CD8-positive, alpha-beta memory T cell (primary cell): ENCODE results near the gene ADD3. TPM values are rescaled to one million over a fixed set of nuclear protein-coding genes. Genes with fewer than 3 reads are reported as not detected.

Experiments used
- CTCF ChIA-PET: fragments of 350-600 bp; sonication (Branson Sonifier 250); formaldehyde crosslinking; loops from one replicate; lab custom pipeline; 2021; ENCODE audit warnings: antibody characterized with exemption; lab: Charles Lee
- POLR2A ChIA-PET: fragments of 350-600 bp; sonication (Branson Sonifier 250); formaldehyde crosslinking; loops from one replicate; lab custom pipeline; 2021; ENCODE audit warnings: antibody characterized with exemption; lab: Charles Lee
- DNase-seq, 5 donors: peaks; one replicate each; pipeline versions ENCODE4 v3.0.0 to v3.0.0-alpha.2; 2020 to 2022; ENCODE audit warnings: mixed read lengths in 1 of 5
- H3K27ac ChIP-seq: one replicate; pipeline ENCODE4 v1.7.0; 2013; ENCODE audit warnings: low read depth, mild to moderate bottlenecking, low read length, moderate library complexity
- H3K27me3 ChIP-seq: 2 replicates; pipeline ENCODE4 v1.7.0; 2013; ENCODE audit warnings: low read length, mild to moderate bottlenecking; ENCODE audit not compliant: insufficient read depth, poor library complexity, severe bottlenecking
- H3K36me3 ChIP-seq: 2 replicates; pipeline ENCODE4 v1.7.0; 2013; ENCODE audit warnings: mild to moderate bottlenecking, low read length, moderate library complexity; ENCODE audit not compliant: insufficient read depth
- H3K4me1 ChIP-seq: 2 replicates; pipeline ENCODE4 v1.7.0; 2013; ENCODE audit warnings: mild to moderate bottlenecking, low read length, moderate library complexity; ENCODE audit not compliant: insufficient read depth
- H3K4me3 ChIP-seq: 2 replicates; pipeline ENCODE4 v1.7.0; 2013; ENCODE audit warnings: mild to moderate bottlenecking, low read length
- H3K9me3 ChIP-seq: 2 replicates; pipeline ENCODE4 v1.7.0; 2013; ENCODE audit warnings: mild to moderate bottlenecking, low read length
- H3K27ac Mint-ChIP-seq, 8 donors: one replicate each; pipeline ENCODE4 v1.8.0; 2020 to 2021; ENCODE audit warnings: mixed read lengths in 8 of 8, mild to moderate bottlenecking in 6 of 8, inconsistent platforms in 3 of 8, moderate library complexity in 3 of 8
- H3K27me3 Mint-ChIP-seq, 2 donors: one replicate each; pipeline ENCODE4 v1.8.0; 2020 to 2021; ENCODE audit warnings: mixed read lengths in 2 of 2, mild to moderate bottlenecking in 1 of 2, moderate library complexity in 1 of 2
- H3K36me3 Mint-ChIP-seq, 3 donors: one replicate each; pipeline ENCODE4 v1.8.0; 2020 to 2021; ENCODE audit warnings: mixed read lengths in 3 of 3, inconsistent platforms in 1 of 3, mild to moderate bottlenecking in 1 of 3
- H3K4me1 Mint-ChIP-seq, 3 donors: one replicate each; pipeline ENCODE4 v1.8.0; 2020 to 2021; ENCODE audit warnings: mixed read lengths in 3 of 3, inconsistent platforms in 1 of 3, mild to moderate bottlenecking in 1 of 3
- H3K4me3 Mint-ChIP-seq, 7 donors: one replicate each; pipeline ENCODE4 v1.8.0; 2020 to 2021; ENCODE audit warnings: mixed read lengths in 7 of 7, mild to moderate bottlenecking in 6 of 7, moderate library complexity in 4 of 7, inconsistent platforms in 2 of 7
- H3K9me3 Mint-ChIP-seq, 5 donors: one replicate each; pipeline ENCODE4 v1.8.0; 2020 to 2022; ENCODE audit warnings: mixed read lengths in 5 of 5, mild to moderate bottlenecking in 3 of 5, moderate library complexity in 2 of 5, inconsistent platforms in 1 of 5
- polyA plus RNA-seq: library from polyadenylated mRNA; unstranded; fragments of 300-500 nt; fragmentation: Illumina TruSeq; gene quantifications from one replicate; pipeline ENCODE4 v1.2.3, GENCODE V29; 2021
- total RNA-seq, 2 experiments: library from RNA; stranded (reverse); gene quantifications; one replicate each; pipeline ENCODE4 v1.2.3, GENCODE V29; 2021

The ADD3 gene
- total and polyA plus RNA-seq, 3 experiments from 2014 or later: 39.4 to 378 (median 50.3) TPM

- ChIA-PET CTCF (no interaction called here), POLR2A (no interaction called here)
- no peak overlapping the region for H3K27ac Mint-ChIP-seq
- no peaks in the 10 kb centered on the region for H3K4me1 Mint-ChIP-seq
- DNase-seq: no peak
- H3K9me3 Mint-ChIP-seq: no peaks in the 10 kb centered on the region
- peaks cover 4 to 9% of the 10 kb centered on the region in 2 donors for H3K27me3 Mint-ChIP-seq
- H3K4me1 ChIP-seq: no peaks in the 10 kb centered on the region
- no peaks in the 10 kb centered on the region for H3K27me3 ChIP-seq
- no peak overlapping the region for H3K4me3 Mint-ChIP-seq
- no peak overlapping the region for H3K27ac ChIP-seq
- no peaks in the 10 kb centered on the region for H3K36me3 ChIP-seq
- H3K36me3 Mint-ChIP-seq: no peaks in the 10 kb centered on the region
- no peaks in the 10 kb centered on the region for H3K9me3 ChIP-seq
- H3K4me3 ChIP-seq: no peak overlapping the region
Observed at GRCh38 chr10:109972372-109973001, 35.3 kb upstream of the ADD3 start.

GRCh38 chr10:109973326-109973829 lies 34.4 kb upstream of the ADD3 start:
- no peaks in the 10 kb centered on the region for H3K27me3 ChIP-seq
- Mint-ChIP-seq H3K27ac (no peak overlapping the region), H3K4me3 (no peak overlapping the region), H3K36me3 (no peaks in the 10 kb centered on the region), H3K27me3 (peaks cover 4 to 9% of the 10 kb centered on the region in 2 donors), H3K9me3 (no peaks in the 10 kb centered on the region), H3K4me1 (no peaks in the 10 kb centered on the region)
- no peak overlapping the region for H3K27ac ChIP-seq
- H3K9me3 ChIP-seq: no peaks in the 10 kb centered on the region
- DNase-seq: no peak
- H3K4me1 ChIP-seq: peaks cover 5% of the 10 kb centered on the region
- H3K36me3 ChIP-seq: no peaks in the 10 kb centered on the region
- no peak overlapping the region for H3K4me3 ChIP-seq
- ChIA-PET CTCF (interaction anchor here (1.2 kb wide), 1 partner anchor 64 kb away, joined by 4 read pairs; no protein-coding TSS in a partner anchor), POLR2A (no interaction called here)

GRCh38 chr10:109974504-109975191 lies 33.1 kb upstream of the ADD3 start:
- CTCF ChIA-PET: interaction anchor here (1.2 to 1.3 kb wide), 2 partner anchors 61 to 65 kb away, joined by 4 to 5 read pairs; no protein-coding TSS in a partner anchor
- Mint-ChIP-seq H3K4me1 (no peaks in the 10 kb centered on the region), H3K36me3 (no peaks in the 10 kb centered on the region), H3K9me3 (no peaks in the 10 kb centered on the region), H3K27me3 (peaks cover 0 to 4% of the 10 kb centered on the region in 2 donors), H3K4me3 (no peak overlapping the region), H3K27ac (peak overlapping the region in 1 of 8 donors; percentile 84)
- POLR2A ChIA-PET: no interaction called here
- Histone ChIP-seq H3K4me3 (no peak overlapping the region), H3K4me1 (peaks cover 8% of the 10 kb centered on the region), H3K27me3 (no peaks in the 10 kb centered on the region), H3K9me3 (no peaks in the 10 kb centered on the region), H3K27ac (no peak overlapping the region), H3K36me3 (no peaks in the 10 kb centered on the region)
- DNase-seq: no peak

- H3K36me3 ChIP-seq: no peaks in the 10 kb centered on the region
- no peaks in the 10 kb centered on the region for H3K4me1 Mint-ChIP-seq
- H3K27ac Mint-ChIP-seq: peak overlapping the region in 1 of 8 donors; percentile 84
- no peaks in the 10 kb centered on the region for H3K36me3 Mint-ChIP-seq
- H3K4me3 ChIP-seq: no peak overlapping the region
- ChIA-PET CTCF (interaction anchor here (1.1 to 1.3 kb wide), 6 partner anchors 19 to 91 kb away, joined by 3 to 7 read pairs (median 4); partner anchors contain the start of gene ADD3), POLR2A (no interaction called here)
- H3K27me3 ChIP-seq: no peaks in the 10 kb centered on the region
- H3K4me1 ChIP-seq: peaks cover 8% of the 10 kb centered on the region
- no peak overlapping the region for H3K4me3 Mint-ChIP-seq
- no peak for DNase-seq
- H3K27ac ChIP-seq: no peak overlapping the region
- no peaks in the 10 kb centered on the region for H3K9me3 ChIP-seq
- peaks cover 0 to 4% of the 10 kb centered on the region in 2 donors for H3K27me3 Mint-ChIP-seq
- H3K9me3 Mint-ChIP-seq: no peaks in the 10 kb centered on the region
Observed at GRCh38 chr10:109975244-109976190, 32.3 kb upstream of the ADD3 start.

GRCh38 chr10:109976681-109977080 lies 31.1 kb upstream of the ADD3 start:
- H3K27ac Mint-ChIP-seq: no peak overlapping the region
- no peaks in the 10 kb centered on the region for H3K36me3 ChIP-seq
- POLR2A ChIA-PET: no interaction called here
- H3K27ac ChIP-seq: no peak overlapping the region
- H3K27me3 Mint-ChIP-seq: no peaks in the 10 kb centered on the region
- no peaks in the 10 kb centered on the region for H3K4me1 Mint-ChIP-seq
- peaks cover 8% of the 10 kb centered on the region for H3K4me1 ChIP-seq
- no peaks in the 10 kb centered on the region for H3K9me3 ChIP-seq
- no peaks in the 10 kb centered on the region for H3K9me3 Mint-ChIP-seq
- no peak overlapping the region for H3K4me3 ChIP-seq
- no peak overlapping the region for H3K4me3 Mint-ChIP-seq
- no peaks in the 10 kb centered on the region for H3K36me3 Mint-ChIP-seq
- no peak for DNase-seq
- no peaks in the 10 kb centered on the region for H3K27me3 ChIP-seq
- CTCF ChIA-PET: interaction anchor here (1.1 to 3.6 kb wide), 7 partner anchors 20 to 132 kb away, joined by 3 to 22 read pairs (median 4); partner anchors contain the start of gene ADD3

GRCh38 chr10:109977382-109977806 lies 30.4 kb upstream of the ADD3 start:
- no peaks in the 10 kb centered on the region for H3K36me3 Mint-ChIP-seq

GRCh38 chr10:109978481-109978880 lies 29.3 kb upstream of the ADD3 start:
- peak; percentile 40 to 71 (median 49) for DNase-seq
- no peak overlapping the region for H3K4me3 Mint-ChIP-seq
- no peaks in the 10 kb centered on the region for H3K4me1 Mint-ChIP-seq
- Histone ChIP-seq H3K27ac (no peak overlapping the region), H3K9me3 (no peaks in the 10 kb centered on the region), H3K4me1 (peaks cover 8% of the 10 kb centered on the region), H3K36me3 (no peaks in the 10 kb centered on the region), H3K27me3 (no peaks in the 10 kb centered on the region), H3K4me3 (no peak overlapping the region)
- H3K36me3 Mint-ChIP-seq: no peaks in the 10 kb centered on the region
- no peaks in the 10 kb centered on the region for H3K27me3 Mint-ChIP-seq
- no peak overlapping the region for H3K27ac Mint-ChIP-seq
- CTCF ChIA-PET: interaction anchor here (0.7 to 3.6 kb wide), 11 partner anchors 10 to 140 kb away, joined by 3 to 22 read pairs (median 4); no protein-coding TSS in a partner anchor
- no peaks in the 10 kb centered on the region for H3K9me3 Mint-ChIP-seq
- POLR2A ChIA-PET: no interaction called here

More at GRCh38 chr10:109977382-109977806, 30.4 kb upstream of the ADD3 start:
- no peaks in the 10 kb centered on the region for H3K9me3 ChIP-seq
- Mint-ChIP-seq H3K4me3 (no peak overlapping the region), H3K27me3 (no peaks in the 10 kb centered on the region), H3K27ac (no peak overlapping the region), H3K4me1 (no peaks in the 10 kb centered on the region), H3K9me3 (no peaks in the 10 kb centered on the region)
- DNase-seq: no peak
- no peak overlapping the region for H3K4me3 ChIP-seq
- ChIA-PET POLR2A (no interaction called here), CTCF (interaction anchor here (1.1 to 3.6 kb wide), 4 partner anchors 72 to 138 kb away, joined by 3 to 22 read pairs (median 3); no protein-coding TSS in a partner anchor)
- no peaks in the 10 kb centered on the region for H3K27me3 ChIP-seq
- H3K36me3 ChIP-seq: no peaks in the 10 kb centered on the region
- no peak overlapping the region for H3K27ac ChIP-seq
- H3K4me1 ChIP-seq: peaks cover 8% of the 10 kb centered on the region
